Endothelial cell of umbilical vein (primary cell): ENCODE measurements around the gene HBM. TPM values are rescaled to one million over a fixed set of nuclear protein-coding genes. Genes with fewer than 3 reads are reported as not detected.

Experiments used
- BruUV-seq: library from RNA; stranded (reverse); fragments of 400-500 nt; replicated peaks from 2 replicates; lab custom pipeline; 2021; lab: Mats Ljungman, UMichigan
- CTCF ChIA-PET: fragments of 300-600, 350-600 bp; sonication (Branson Sonifier 250); formaldehyde crosslinking; loops from one replicate; lab custom pipeline; 2021; ENCODE audit warnings: antibody characterized with exemption, inconsistent platforms; lab: Charles Lee
- POLR2A ChIA-PET: fragments of 300-600, 350-600 bp; sonication (Branson Sonifier 250); formaldehyde crosslinking; loops from one replicate; lab custom pipeline; 2021; ENCODE audit warnings: antibody characterized with exemption, inconsistent platforms; lab: Charles Lee
- DNase-seq: peaks from one replicate; pipeline ENCODE4 v3.0.0-alpha.2; 2011; ENCODE audit warnings: low read depth, low spot score
- FAIRE-seq: peaks from 2 replicates; lab custom pipeline; 2011; peaks lifted over from hg19 to GRCh38; lab: Jason Lieb, UNC
- H2AFZ ChIP-seq: 2 replicates; pipeline ENCODE4 v1.6.0; 2012; ENCODE audit warnings: low read depth, low read length, control low read depth, inconsistent platforms
- H3K27ac ChIP-seq: 2 replicates; pipeline ENCODE4 v1.5.1; 2011; ENCODE audit warnings: low read depth, mild to moderate bottlenecking, control low read depth, low read length, moderate library complexity; ENCODE audit not compliant: insufficient read depth
- H3K27me3 ChIP-seq, 2 experiments: 2 replicates each; pipeline versions ENCODE4 v1.6.0 to v1.6.1; 2011; ENCODE audit warnings: low read length in 2 of 2, mixed read lengths in 1 of 2; ENCODE audit not compliant: control insufficient read depth in 2 of 2, insufficient read depth in 2 of 2
- H3K36me3 ChIP-seq, 2 experiments: 2 replicates in 1 of 2; 3 replicates in 1 of 2; pipeline ENCODE4 v1.5.1; 2011; ENCODE audit warnings: low read length in 2 of 2, mild to moderate bottlenecking in 1 of 2, moderate library complexity in 1 of 2; ENCODE audit not compliant: control insufficient read depth in 2 of 2, insufficient read depth in 2 of 2; ENCODE audit errors: extremely low read depth in 1 of 2
- H3K4me1 ChIP-seq: 3 replicates; pipeline ENCODE4 v1.5.1; 2011; ENCODE audit warnings: mild to moderate bottlenecking, low read length; ENCODE audit not compliant: control insufficient read depth, insufficient read depth; ENCODE audit errors: extremely low read depth
- H3K4me2 ChIP-seq: 2 replicates; pipeline ENCODE4 v1.6.1; 2011; ENCODE audit warnings: low read length, control low read depth, mixed read lengths; ENCODE audit not compliant: insufficient read depth
- H3K4me3 ChIP-seq, 3 experiments: fragments of 200-600 bp in 1 of 3; sonication (generic), shearing (Covaris generic) in 1 of 3; replicated peaks in 1 of 3; 2 replicates each; pipeline ENCODE4 v1.5.1; 2011 to 2016; ENCODE audit warnings: control low read depth in 3 of 3, low read length in 3 of 3, mild to moderate bottlenecking in 2 of 3, inconsistent platforms in 1 of 3, low read depth in 1 of 3, moderate library complexity in 1 of 3; ENCODE audit not compliant: insufficient read depth in 1 of 3
- H3K79me2 ChIP-seq: 2 replicates; pipeline ENCODE4 v1.6.0; 2012; ENCODE audit warnings: low read length, inconsistent platforms; ENCODE audit not compliant: control insufficient read depth, insufficient read depth
- H3K9ac ChIP-seq: replicated peaks from 2 replicates; pipeline ENCODE3; 2011; ENCODE audit warnings: low read length, control low read depth; ENCODE audit not compliant: insufficient read depth; ENCODE audit errors: extremely low read depth
- H3K9me1 ChIP-seq: replicated peaks from 3 replicates; pipeline ENCODE4 v1.6.0; 2011; ENCODE audit warnings: mild to moderate bottlenecking, low read length; ENCODE audit not compliant: control insufficient read depth, insufficient read depth; ENCODE audit errors: extremely low read depth
- H3K9me3 ChIP-seq: replicated peaks from 2 replicates; pipeline ENCODE4 v1.5.1; 2012; ENCODE audit warnings: low read length, inconsistent platforms; ENCODE audit not compliant: control insufficient read depth, insufficient read depth
- H4K20me1 ChIP-seq: replicated peaks from 2 replicates; pipeline ENCODE3; 2011; ENCODE audit warnings: mild to moderate bottlenecking, low read length; ENCODE audit not compliant: control insufficient read depth, insufficient read depth; ENCODE audit errors: extremely low read depth
- CTCF ChIP-seq, 2 donors: IDR thresholded peaks; 1 replicate in 1 of 2; 2 replicates in 1 of 2; pipeline ENCODE4 v1.5.1; 2011; ENCODE audit warnings: low read length in 2 of 2, mild to moderate bottlenecking in 2 of 2, moderate library complexity in 2 of 2, control low read depth in 1 of 2, inconsistent platforms in 1 of 2, low read depth in 1 of 2; ENCODE audit not compliant: insufficient read depth in 1 of 2; ENCODE audit errors: extremely low read depth in 1 of 2
- EZH2 ChIP-seq: IDR thresholded peaks from 2 replicates; pipeline ENCODE4 v1.6.1; 2012; ENCODE audit warnings: borderline replicate concordance, low read depth, mild to moderate bottlenecking, moderate library complexity, low read length, inconsistent platforms; ENCODE audit not compliant: severe bottlenecking
- FOS ChIP-seq: IDR thresholded peaks from 2 replicates; pipeline ENCODE4 v1.6.1; 2011; ENCODE audit warnings: mild to moderate bottlenecking, low read length, moderate library complexity, borderline replicate concordance; ENCODE audit not compliant: insufficient read depth
- GATA2 ChIP-seq: IDR thresholded peaks from 2 replicates; pipeline ENCODE4 v1.7.0; 2011; ENCODE audit warnings: low read depth, mild to moderate bottlenecking, moderate library complexity, mixed read lengths, low read length; ENCODE audit not compliant: insufficient read length, insufficient read depth
- JUN ChIP-seq: IDR thresholded peaks from 2 replicates; pipeline ENCODE4 v1.6.1; 2011; ENCODE audit warnings: borderline replicate concordance, low read depth; ENCODE audit not compliant: insufficient read length, insufficient read depth
- MAX ChIP-seq: IDR thresholded peaks from 2 replicates; pipeline ENCODE4 v1.6.1; 2011; ENCODE audit not compliant: insufficient read depth, insufficient read length
- MYC ChIP-seq: IDR thresholded peaks from one replicate; pipeline ENCODE4 v1.6.1; 2011; ENCODE audit warnings: mild to moderate bottlenecking, low read depth, low read length
- POLR2A ChIP-seq: IDR thresholded peaks from 2 replicates; pipeline ENCODE4 v1.6.1; 2012; ENCODE audit warnings: low read depth, mild to moderate bottlenecking, control low read depth, low read length
- POLR2AphosphoS5 ChIP-seq: IDR thresholded peaks from 2 replicates; pipeline ENCODE4 v1.6.1; 2012; ENCODE audit warnings: low read depth, mild to moderate bottlenecking, control low read depth, low read length, moderate library complexity; ENCODE audit not compliant: insufficient read depth
- dilution Hi-C: fragments of 300-500 bp; cut with MboI; formaldehyde crosslinking; loops from one replicate; pipeline ENCODE4 v1.15.0; 2019; ENCODE audit warnings: low sequenced_read_pairs; ENCODE audit not compliant: extremely low pct_ligation_motif_present
- intact Hi-C: fragments of 100-400 bp; cut with micrococcal nuclease; formaldehyde crosslinking; loops from one replicate; pipeline ENCODE4 v1.10.0; 2022
- polyA plus RNA-seq, 4 experiments: library from polyadenylated mRNA; depleted of rRNA in 3 of 4; stranded (reverse) in 3 of 4; unstranded in 1 of 4; fragments of >200 nt; gene quantifications; 2 replicates each; pipeline versions ENCODE4 v1.2.1 to v1.2.3, GENCODE V29; 2011 to 2012; ENCODE audit warnings: missing spikeins in 1 of 4
- total RNA-seq: library from RNA; stranded (reverse); gene quantifications from 2 replicates; pipeline ENCODE4 v1.2.3, GENCODE V29; 2021

Gene HBM
- total and polyA plus RNA-seq, 2 donors (not counting 3 experiments of a cell fraction or from before 2014, with no cell fraction given): not detected

GRCh38 chr16:160691-161190 lies 5.0 kb upstream of the HBM start:
- ChIA-PET POLR2A (no interaction called here), CTCF (interaction anchor here (1.2 kb wide), 1 partner anchor 54 kb away, joined by 8 read pairs; no protein-coding TSS in a partner anchor)
- Histone ChIP-seq H3K9me1 (no peaks in the 10 kb centered on the region), H3K9me3 (no peaks in the 10 kb centered on the region), H4K20me1 (no peaks in the 10 kb centered on the region), H2AFZ (no peak overlapping the region), H3K9ac (no peak overlapping the region), H3K27me3 (peaks cover 12 to 16% of the 10 kb centered on the region in 2 experiments), H3K79me2 (no peaks in the 10 kb centered on the region), H3K4me2 (no peak overlapping the region), H3K4me1 (no peaks in the 10 kb centered on the region), H3K36me3 (no peaks in the 10 kb centered on the region), H3K27ac (no peak overlapping the region), H3K4me3 (no peak overlapping the region)
- BruUV-seq: no TSS peak
- DNase-seq (no peak), FAIRE-seq (no peak)
- TF ChIP-seq MAX: no peak
- dilution Hi-C loops (no loop called here), intact Hi-C loops (no loop called here)

GRCh38 chr16:162271-162991 lies 3.3 kb upstream of the HBM start:
- no peaks in the 10 kb centered on the region for H3K36me3 ChIP-seq
- peaks cover 25 to 33% of the 10 kb centered on the region in 2 experiments for H3K27me3 ChIP-seq
- ChIA-PET POLR2A (no interaction called here), CTCF (interaction anchor here (0.7 kb wide), 1 partner anchor 65 kb away, joined by 3 read pairs; no protein-coding TSS in a partner anchor)
- no peaks in the 10 kb centered on the region for H4K20me1 ChIP-seq
- no peak overlapping the region for H3K4me3 ChIP-seq
- FAIRE-seq (no peak), DNase-seq (no peak)
- dilution Hi-C loops: no loop called here
- no peak for TF ChIP-seq GATA2
- no peak for TF ChIP-seq JUN
- TF ChIP-seq POLR2AphosphoS5: no peak
- no peak for TF ChIP-seq POLR2A
- no peak for TF ChIP-seq MAX
- no peak for TF ChIP-seq EZH2
- TF ChIP-seq CTCF (IDR thresholded peaks at IDR 0.05; ENCODE audit: extremely low read depth in 1 of 2, insufficient read depth in 1 of 2, low read depth in 1 of 2, low read length in 2 of 2): no peak
- TF ChIP-seq MYC: no peak
- TF ChIP-seq FOS: no peak
- no TSS peak for BruUV-seq
- H3K79me2 ChIP-seq: no peaks in the 10 kb centered on the region
- no peaks in the 10 kb centered on the region for H3K9me3 ChIP-seq
- H3K27ac ChIP-seq: no peak overlapping the region
- no peaks in the 10 kb centered on the region for H3K9me1 ChIP-seq
- H3K4me1 ChIP-seq: no peaks in the 10 kb centered on the region
- intact Hi-C loops: no loop called here
- H3K4me2 ChIP-seq: no peak overlapping the region
- H2AFZ ChIP-seq: no peak overlapping the region
- H3K9ac ChIP-seq: no peak overlapping the region
